Effector memory CD4-positive, alpha-beta T cell (primary cell): ENCODE results near the gene TIAM1.

Experiments
- DNase-seq, 3 donors: peaks; one replicate each; pipeline ENCODE4 v3.0.0-alpha.2; 2020
- H3K27ac ChIP-seq: 2 replicates; pipeline ENCODE4 v1.7.0; 2013; ENCODE audit warnings: mild to moderate bottlenecking, low read length, moderate library complexity; ENCODE audit not compliant: insufficient read depth, poor library complexity, severe bottlenecking
- H3K27me3 ChIP-seq: replicated peaks from 2 replicates; pipeline ENCODE4 v1.7.0; 2013; ENCODE audit warnings: mild to moderate bottlenecking, low read length; ENCODE audit not compliant: insufficient read depth, control insufficient read depth, poor library complexity, severe bottlenecking
- H3K36me3 ChIP-seq: 2 replicates; pipeline ENCODE4 v1.7.0; 2013; ENCODE audit warnings: mild to moderate bottlenecking, low read length, moderate library complexity; ENCODE audit not compliant: control insufficient read depth, insufficient read depth
- H3K4me1 ChIP-seq: 2 replicates; pipeline ENCODE4 v1.7.0; 2013; ENCODE audit warnings: low read length, mild to moderate bottlenecking; ENCODE audit not compliant: control insufficient read depth, insufficient read depth, poor library complexity, severe bottlenecking
- H3K4me3 ChIP-seq: 2 replicates; pipeline ENCODE4 v1.7.0; 2013; ENCODE audit warnings: low read length, low read depth, mild to moderate bottlenecking; ENCODE audit not compliant: insufficient read depth, poor library complexity, severe bottlenecking
- H3K9me3 ChIP-seq: 2 replicates; pipeline ENCODE4 v1.7.0; 2013; ENCODE audit warnings: mild to moderate bottlenecking, low read length, moderate library complexity; ENCODE audit not compliant: control insufficient read depth

The TIAM1 gene

DNA sequence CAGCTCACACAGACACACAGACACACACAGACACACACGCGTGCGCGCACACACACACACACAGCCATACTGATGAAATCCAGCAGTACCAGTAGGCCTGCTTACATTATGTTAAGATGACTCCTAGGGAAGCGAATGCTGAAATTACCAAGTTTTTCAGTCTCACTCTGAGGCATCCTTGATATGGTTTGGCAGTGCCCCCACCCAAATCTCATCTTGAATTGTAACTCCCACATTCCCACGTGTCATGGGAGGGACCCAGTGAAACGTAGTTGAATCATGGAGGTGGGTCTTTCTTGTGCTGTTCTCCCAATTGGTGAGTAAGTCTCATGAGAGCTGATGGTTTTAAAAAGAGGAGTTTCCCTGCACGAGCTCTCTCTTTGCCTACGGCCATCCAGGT lies 64.1 kb downstream of the TIAM1 start:
- Histone ChIP-seq H3K4me3 (no peak overlapping the region), H3K36me3 (no peaks in the 10 kb centered on the region), H3K27me3 (no peaks in the 10 kb centered on the region), H3K4me1 (peaks cover 14% of the 10 kb centered on the region), H3K9me3 (no peaks in the 10 kb centered on the region), H3K27ac (no peak overlapping the region)
- DNase-seq, result no peak

- Histone ChIP-seq H3K27ac (no peak overlapping the region), H3K4me3 (no peak overlapping the region), H3K4me1 (peaks cover 9% of the 10 kb centered on the region), H3K36me3 (no peaks in the 10 kb centered on the region), H3K9me3 (no peaks in the 10 kb centered on the region), H3K27me3 (no peaks in the 10 kb centered on the region)
- DNase-seq, result no peak
Measured at GRCh38 chr21:31279214-31279613, 64.8 kb downstream of the TIAM1 start.

DNA sequence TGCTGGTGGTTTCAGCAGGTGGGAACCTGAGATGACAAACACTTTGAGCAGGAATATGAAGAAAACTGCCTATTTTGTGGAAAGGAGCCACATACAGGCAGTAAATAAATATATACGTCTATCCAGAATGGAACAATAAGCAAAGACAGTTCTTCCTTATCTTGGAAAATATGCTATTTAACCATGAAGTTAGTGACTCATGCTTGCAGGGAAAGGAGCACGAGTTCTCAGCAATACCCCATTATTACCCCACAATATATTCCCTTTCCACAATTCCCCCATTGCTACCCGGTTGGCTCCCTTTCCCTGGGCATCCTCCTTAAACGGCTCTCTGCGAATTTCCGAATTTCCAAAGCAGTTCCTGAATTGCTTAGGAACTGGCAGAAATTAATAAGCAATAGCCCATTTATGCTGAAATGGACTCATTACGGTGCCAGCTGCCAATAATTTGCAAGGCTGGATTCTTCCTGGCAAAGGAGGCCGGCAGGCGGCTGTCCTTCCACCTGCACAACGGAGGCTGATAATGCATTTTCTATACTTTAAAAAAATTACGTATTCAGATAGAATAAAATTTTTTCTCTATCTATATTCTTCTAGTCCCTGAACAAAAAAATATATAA lies 65.4 kb downstream of the TIAM1 start:
- DNase-seq, result no peak
- Histone ChIP-seq H3K27me3 (no peaks in the 10 kb centered on the region), H3K4me1 (peaks cover 9% of the 10 kb centered on the region), H3K4me3 (no peak overlapping the region), H3K9me3 (peaks cover 1% of the 10 kb centered on the region), H3K27ac (no peak overlapping the region), H3K36me3 (no peaks in the 10 kb centered on the region)

DNA sequence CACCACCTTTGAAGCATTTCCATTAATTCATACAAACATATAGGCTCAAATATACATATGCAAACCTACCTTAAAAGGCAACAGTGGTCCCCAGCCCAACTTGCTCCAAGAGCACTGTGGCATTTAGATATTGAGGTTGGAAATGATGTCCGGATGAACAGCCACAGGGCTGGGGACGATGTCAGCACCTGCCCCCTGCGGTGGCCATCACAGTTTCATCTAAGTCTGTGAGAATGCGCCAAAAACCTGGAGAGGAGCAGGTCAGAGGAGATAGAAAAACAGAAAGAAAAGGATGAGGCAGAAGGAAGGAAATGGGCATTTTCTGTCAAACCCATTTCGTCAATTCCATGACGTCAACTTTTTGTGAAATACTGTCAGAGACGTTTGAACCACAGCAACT lies 67.4 kb downstream of the TIAM1 start:
- no peak overlapping the region for H3K4me3 ChIP-seq
- peaks cover 9% of the 10 kb centered on the region for H3K4me1 ChIP-seq
- no peaks in the 10 kb centered on the region for H3K36me3 ChIP-seq
- DNase-seq, result no peak
- no peak overlapping the region for H3K27ac ChIP-seq
- no peaks in the 10 kb centered on the region for H3K27me3 ChIP-seq
- peaks cover 4% of the 10 kb centered on the region for H3K9me3 ChIP-seq

- Histone ChIP-seq H3K36me3 (no peaks in the 10 kb centered on the region), H3K27me3 (no peaks in the 10 kb centered on the region), H3K27ac (no peak overlapping the region), H3K4me1 (peaks cover 9% of the 10 kb centered on the region), H3K4me3 (no peak overlapping the region), H3K9me3 (peaks cover 4% of the 10 kb centered on the region)
- DNase-seq, result no peak
Measured at GRCh38 chr21:31275901-31276300, 68.2 kb downstream of the TIAM1 start.

DNA sequence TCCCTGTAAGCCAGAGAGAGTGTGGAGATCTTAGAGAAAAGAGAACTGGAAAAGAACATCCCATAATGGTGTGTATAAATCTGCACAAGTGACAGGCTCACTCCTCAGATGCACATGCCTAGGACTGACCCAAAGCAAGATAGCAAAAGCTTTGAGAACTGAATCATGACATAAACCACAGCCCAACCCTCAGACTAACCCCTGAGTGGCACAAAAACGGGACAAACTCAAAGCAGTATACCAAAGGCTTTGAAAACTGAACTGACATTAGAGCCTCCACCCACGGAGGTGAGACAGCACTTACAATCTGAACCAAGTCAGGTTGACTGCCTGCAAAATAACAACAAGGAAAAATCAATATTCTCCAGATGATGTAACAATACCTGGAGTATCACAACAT lies 70.8 kb downstream of the TIAM1 start:
- Histone ChIP-seq H3K27ac (no peak overlapping the region), H3K36me3 (no peaks in the 10 kb centered on the region)

GRCh38 chr21:31268090-31268489 lies 76.0 kb downstream of the TIAM1 start:
- Histone ChIP-seq H3K27ac (no peak overlapping the region), H3K4me3 (peak overlapping the region; percentile 15), H3K4me1 (peaks cover 8% of the 10 kb centered on the region), H3K36me3 (peaks cover 5% of the 10 kb centered on the region), H3K9me3 (no peaks in the 10 kb centered on the region), H3K27me3 (no peaks in the 10 kb centered on the region)
- no peak for DNase-seq

More for the DNA sequence above, 70.8 kb downstream of the TIAM1 start:
- Histone ChIP-seq H3K27me3 (no peaks in the 10 kb centered on the region), H3K9me3 (peaks cover 4% of the 10 kb centered on the region), H3K4me3 (no peak overlapping the region), H3K4me1 (peaks cover 9% of the 10 kb centered on the region)
- no peak for DNase-seq

DNA sequence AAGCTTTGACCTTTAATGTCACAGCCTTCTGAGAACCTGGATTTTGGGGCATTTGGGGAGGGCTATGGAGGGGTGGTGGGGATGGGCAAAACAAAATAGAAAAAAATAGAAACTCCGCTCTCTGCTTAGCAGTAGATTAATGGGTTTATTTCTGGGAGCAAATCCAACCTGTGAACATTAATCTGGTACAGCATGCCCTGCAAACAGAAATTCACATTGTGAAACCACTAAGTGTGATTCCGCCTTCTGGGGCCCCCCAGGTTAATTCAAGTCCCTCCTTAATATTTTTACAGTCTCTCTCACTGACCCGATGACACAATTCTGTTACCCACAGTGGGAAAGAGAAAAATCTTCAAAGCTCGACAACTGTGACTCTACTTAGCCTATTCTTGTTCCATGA lies 76.4 kb downstream of the TIAM1 start:
- no peaks in the 10 kb centered on the region for H3K9me3 ChIP-seq
- H3K27ac ChIP-seq, result no peak overlapping the region
- H3K27me3 ChIP-seq, result no peaks in the 10 kb centered on the region
- DNase-seq, result no peak
- no peak overlapping the region for H3K4me3 ChIP-seq
- peaks cover 4% of the 10 kb centered on the region for H3K4me1 ChIP-seq
- H3K36me3 ChIP-seq, result peaks cover 5% of the 10 kb centered on the region

DNA sequence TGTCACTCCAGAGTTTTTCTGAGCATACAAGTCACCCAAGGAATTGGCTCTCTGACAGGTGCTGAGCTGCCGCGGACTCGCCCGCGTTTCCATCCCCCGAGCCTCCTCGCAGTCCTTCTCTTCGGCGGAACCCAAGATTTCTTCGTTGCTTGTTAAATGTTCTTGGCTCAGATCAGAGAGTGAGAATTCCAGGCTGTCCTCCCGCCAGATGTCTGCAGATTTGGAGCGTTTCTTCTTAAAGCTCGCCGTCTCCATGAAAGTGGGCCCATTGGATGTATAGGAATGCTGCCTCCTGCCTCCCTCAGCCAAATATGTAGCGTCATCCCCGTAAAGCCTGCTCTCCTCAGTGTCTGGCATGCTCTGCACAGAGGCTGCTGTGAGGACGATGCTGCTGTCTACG lies 77.8 kb downstream of the TIAM1 start:
- Histone ChIP-seq H3K27me3 (no peaks in the 10 kb centered on the region), H3K4me1 (peaks cover 4% of the 10 kb centered on the region), H3K36me3 (peaks cover 5% of the 10 kb centered on the region), H3K27ac (no peak overlapping the region), H3K4me3 (no peak overlapping the region), H3K9me3 (no peaks in the 10 kb centered on the region)
- no peak for DNase-seq

DNA sequence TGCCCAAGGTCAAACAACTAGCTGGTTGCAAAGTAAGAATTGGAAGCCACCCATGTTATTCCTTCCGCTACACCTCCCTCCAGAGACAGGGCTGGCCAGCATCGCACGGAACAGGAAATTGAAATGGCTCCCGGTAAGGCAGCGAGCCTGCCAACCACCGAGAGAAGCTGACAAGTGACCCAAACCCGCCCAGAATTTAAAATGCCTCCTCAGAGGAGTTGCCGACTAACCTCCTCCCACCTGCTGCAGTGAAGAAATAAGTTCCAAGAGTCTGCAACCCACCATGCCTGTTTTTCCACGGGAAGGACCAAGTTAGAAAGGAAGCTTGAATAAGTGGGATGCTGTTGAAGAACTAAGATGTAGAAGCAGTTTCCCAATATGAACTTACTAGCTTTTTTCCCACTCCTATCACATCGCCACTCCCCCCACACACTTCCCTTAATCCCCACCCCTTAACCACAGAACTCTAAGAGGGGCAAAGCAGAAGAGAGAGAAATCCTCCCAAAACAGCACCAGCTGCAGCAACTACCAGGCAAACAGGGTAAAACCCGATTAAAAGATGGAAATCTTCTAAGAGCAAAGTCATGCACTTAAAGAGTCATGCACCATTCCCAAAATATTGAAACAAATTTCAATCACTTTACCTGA lies 78.6 kb downstream of the TIAM1 start:
- Histone ChIP-seq H3K27ac (no peak overlapping the region), H3K4me3 (no peak overlapping the region), H3K9me3 (no peaks in the 10 kb centered on the region), H3K27me3 (no peaks in the 10 kb centered on the region), H3K36me3 (peaks cover 5% of the 10 kb centered on the region), H3K4me1 (peaks cover 4% of the 10 kb centered on the region)
- DNase-seq, result no peak
